Colonic mucosa (tissue), 4 donors: ENCODE results near the gene TRIM45. TPM values are rescaled to one million over a fixed set of nuclear protein-coding genes. Genes with fewer than 3 reads are reported as not detected.

ENCODE experiments used
- DNase-seq: peaks from one replicate; pipeline ENCODE4 v3.0.0-alpha.2; 2020
- H3K27ac ChIP-seq: fragments of 200-600 bp; one replicate; pipeline ENCODE4 v1.8.0; 2021
- H3K27me3 ChIP-seq: fragments of 200-600 bp; one replicate; pipeline ENCODE4 v1.8.0; 2021
- H3K36me3 ChIP-seq: fragments of 200-600 bp; one replicate; pipeline ENCODE4 v1.8.0; 2021
- H3K4me1 ChIP-seq: fragments of 200-600 bp; one replicate; pipeline ENCODE4 v1.8.0; 2021; ENCODE audit warnings: mild to moderate bottlenecking
- H3K4me3 ChIP-seq: fragments of 200-600 bp; one replicate; pipeline ENCODE4 v1.8.0; 2021
- H3K9ac ChIP-seq, 2 donors: one replicate each; pipeline ENCODE4 v1.7.0; 2013; ENCODE audit warnings: control low read depth in 2 of 2, low read depth in 2 of 2, low read length in 2 of 2
- H3K9me3 ChIP-seq: fragments of 200-600 bp; one replicate; pipeline ENCODE4 v1.8.0; 2021
- CTCF ChIP-seq: fragments of 200-600 bp; IDR thresholded peaks from one replicate; pipeline ENCODE4 v1.8.0; 2022; ENCODE audit warnings: antibody characterized with exemption, mild to moderate bottlenecking
- intact Hi-C: fragments of 100-400 bp; cut with DNase I; formaldehyde crosslinking; loops from one replicate; pipeline ENCODE4 v1.14.1; 2022
- microRNA-seq: library from miRNA; unstranded; fragments of <30 nt; microRNA quantifications from one replicate; pipeline ENCODE4, GENCODE V29; 2019
- total RNA-seq, 2 donors: library from RNA; stranded (reverse); fragmentation: NEBNext Ultra II Directional in 1 of 2; extraction: Animal tissue kit (Norgen Biotek cat#: 25700) in 1 of 2; gene quantifications; one replicate each; pipeline ENCODE4 v1.2.1, GENCODE V29; 2021
- donor health status: healthy.
- donor health status: DM: no; HTN: no; CAD: no.
- donor health status: DM: no; HTN: no; CAD: no.

The TRIM45 gene
- total RNA-seq, 2 donors from 2014 or later: 1.2 to 4.1 TPM

- H3K4me1 ChIP-seq: no peaks in the 10 kb centered on the region
- no peak overlapping the region for H3K27ac ChIP-seq
- H3K27me3 ChIP-seq: no peaks in the 10 kb centered on the region
- H3K9ac ChIP-seq: no peak overlapping the region
- H3K36me3 ChIP-seq: no peaks in the 10 kb centered on the region
- no peak overlapping the region for H3K4me3 ChIP-seq
- H3K9me3 ChIP-seq: no peaks in the 10 kb centered on the region
- peak; percentile 34 for DNase-seq
- intact Hi-C loops: loop anchor here (2.0 to 5.0 kb wide), 2 partner anchors 57 to 215 kb away; no protein-coding TSS in a partner anchor
- TF ChIP-seq CTCF: peak; percentile 66
Measured at GRCh38 chr1:117067533-117068370, 53.8 kb downstream of the TRIM45 start.

- TF ChIP-seq CTCF: no peak
- Histone ChIP-seq H3K36me3 (no peaks in the 10 kb centered on the region), H3K4me3 (no peak overlapping the region), H3K9ac (peak overlapping the region in 1 of 2 donors; percentile 4), H3K4me1 (no peaks in the 10 kb centered on the region), H3K27me3 (no peaks in the 10 kb centered on the region), H3K27ac (no peak overlapping the region), H3K9me3 (no peaks in the 10 kb centered on the region)
- DNase-seq: no peak
- intact Hi-C loops: loop anchor here (5.0 kb wide), 1 partner anchor 216 kb away; no protein-coding TSS in a partner anchor
Measured at GRCh38 chr1:117066367-117066766, 55.2 kb downstream of the TRIM45 start.

DNA sequence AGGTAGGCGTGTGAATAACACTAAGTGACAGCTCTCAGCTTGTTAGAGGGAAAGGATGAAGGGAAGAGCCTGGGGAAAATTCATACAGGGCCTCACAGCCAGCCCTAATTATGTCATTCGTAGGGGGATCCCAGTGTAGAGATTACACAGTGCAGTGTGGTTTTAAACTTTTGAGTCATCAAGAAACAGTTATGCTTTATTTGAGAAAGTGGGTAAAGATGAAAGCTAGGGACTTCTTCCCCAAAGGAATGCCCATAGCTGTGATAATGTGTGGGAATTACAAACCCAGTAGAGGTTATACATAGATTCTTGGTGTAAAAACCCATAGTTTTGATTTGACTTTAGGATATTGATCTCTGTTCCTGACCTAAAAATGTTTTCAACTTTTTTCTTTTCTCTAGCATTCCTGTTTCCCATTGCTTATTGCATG lies 59.5 kb downstream of the TRIM45 start:
- no peak overlapping the region for H3K9ac ChIP-seq
- H3K27ac ChIP-seq: no peak overlapping the region
- no peak overlapping the region for H3K4me3 ChIP-seq
- no peaks in the 10 kb centered on the region for H3K27me3 ChIP-seq
- no peak for TF ChIP-seq CTCF
- DNase-seq: no peak
- intact Hi-C loops: no loop called here
- H3K36me3 ChIP-seq: no peaks in the 10 kb centered on the region
- H3K4me1 ChIP-seq: no peaks in the 10 kb centered on the region
- H3K9me3 ChIP-seq: no peaks in the 10 kb centered on the region

Small RNA genes within 50 kb of the gene (microRNA-seq; reads per million reads assigned to microRNA genes)
- gene MIR942: 44.7 reads per million, percentile 42 among the genes with 10 or more reads in this experiment

Other genes with a start within 250 kb of the TRIM45 start
- 10 to 100 TPM; 94.9 TPM for gene PTGFRN, start 211.8 kb downstream of the TRIM45 start, total RNA-seq
- 1 to 10 TPM; 1.8 to 1.9 TPM for gene CD101, start 120.0 kb downstream of the TRIM45 start, total RNA-seq
- 10 to 100 TPM; 25.0 to 50.5 TPM for gene TTF2, start 61.4 kb downstream of the TRIM45 start, total RNA-seq
- gene VTCN1, start 89.2 kb upstream of the TRIM45 start, total RNA-seq: not detected
- gene MAN1A2, start 245.7 kb upstream of the TRIM45 start, total RNA-seq: 10 to 100 TPM; 27.9 to 35.7 TPM